RWPE2 (cell line): Measurements from ENCODE around the gene MDGA2.

Experiments
- ATAC-seq: fragments of 200-7000 bp; cut with Tn5 transposase; 3 replicates; pipeline ENCODE4 v1.9.1; 2021; ENCODE audit warnings: low read depth
- DNase-seq: peaks from one replicate; pipeline ENCODE4 v3.0.0-alpha.2; 2020; ENCODE audit warnings: low spot score
- H3K27ac ChIP-seq: fragments of 450-650 bp; 2 replicates; pipeline ENCODE4 v1.5.1; 2017; ENCODE audit warnings: mild to moderate bottlenecking; ENCODE audit not compliant: poor library complexity, severe bottlenecking
- H3K27me3 ChIP-seq: fragments of 250-450 bp; sonication (Bioruptor Pico); 2 replicates; pipeline ENCODE4 v1.5.1; 2021; ENCODE audit warnings: mild to moderate bottlenecking, moderate library complexity; ENCODE audit not compliant: insufficient read depth, poor library complexity, severe bottlenecking
- H3K36me3 ChIP-seq: fragments of 250-450 bp; sonication (Bioruptor Pico); 2 replicates; pipeline ENCODE4 v1.5.1; 2020; ENCODE audit warnings: low read depth, mild to moderate bottlenecking, moderate library complexity
- H3K4me1 ChIP-seq: fragments of 250-450 bp; sonication (Bioruptor Pico); 2 replicates; pipeline ENCODE4 v1.5.1; 2021; ENCODE audit warnings: mild to moderate bottlenecking, moderate library complexity; ENCODE audit not compliant: insufficient read depth, poor library complexity, severe bottlenecking
- H3K4me3 ChIP-seq: fragments of 250-450 bp; sonication (Bioruptor Pico); 2 replicates; pipeline ENCODE4 v1.5.1; 2021; ENCODE audit warnings: mild to moderate bottlenecking, moderate library complexity; ENCODE audit not compliant: severe bottlenecking
- H3K9me3 ChIP-seq: fragments of 250-450 bp; sonication (Bioruptor Pico); 2 replicates; pipeline ENCODE4 v1.5.1; 2021; ENCODE audit warnings: mild to moderate bottlenecking, moderate library complexity; ENCODE audit not compliant: severe bottlenecking
- CTCF ChIP-seq: fragments of 450-650 bp; IDR thresholded peaks from one replicate; pipeline ENCODE4 v1.5.1; 2017; ENCODE audit warnings: mild to moderate bottlenecking, moderate library complexity; ENCODE audit not compliant: poor library complexity, severe bottlenecking

Gene MDGA2

GRCh38 chr14:47153746-47154145, 521.7 kb downstream of the MDGA2 start:
- Histone ChIP-seq H3K27me3 (peaks cover 6% of the 10 kb centered on the region), H3K27ac (no peak overlapping the region), H3K4me3 (no peak overlapping the region), H3K36me3 (no peaks in the 10 kb centered on the region), H3K4me1 (no peaks in the 10 kb centered on the region), H3K9me3 (no peaks in the 10 kb centered on the region)
- TF ChIP-seq CTCF, result no peak
- DNase-seq, result no peak
- ATAC-seq, result no peak

- no peak for TF ChIP-seq CTCF
- H3K4me1 ChIP-seq, result no peaks in the 10 kb centered on the region
- no peak for DNase-seq
- ATAC-seq, result no peak
- H3K36me3 ChIP-seq, result no peaks in the 10 kb centered on the region
- H3K27ac ChIP-seq, result no peak overlapping the region
- H3K9me3 ChIP-seq, result no peaks in the 10 kb centered on the region
- H3K27me3 ChIP-seq, result peaks cover 12% of the 10 kb centered on the region
- H3K4me3 ChIP-seq, result no peak overlapping the region
Measured at GRCh38 chr14:47150267-47150666, 525.1 kb downstream of the MDGA2 start.

GRCh38 chr14:47149326-47149725, 526.1 kb downstream of the MDGA2 start:
- H3K27ac ChIP-seq, result no peak overlapping the region

GRCh38 chr14:47148686-47149085, 526.7 kb downstream of the MDGA2 start:
- no peaks in the 10 kb centered on the region for H3K36me3 ChIP-seq
- H3K4me3 ChIP-seq, result no peak overlapping the region
- no peak for DNase-seq
- TF ChIP-seq CTCF, result no peak
- no peak for ATAC-seq
- H3K27me3 ChIP-seq, result peaks cover 12% of the 10 kb centered on the region
- no peak overlapping the region for H3K27ac ChIP-seq
- H3K9me3 ChIP-seq, result no peaks in the 10 kb centered on the region
- no peaks in the 10 kb centered on the region for H3K4me1 ChIP-seq

More at GRCh38 chr14:47149326-47149725, 526.1 kb downstream of the MDGA2 start:
- Histone ChIP-seq H3K4me1 (no peaks in the 10 kb centered on the region), H3K27me3 (peaks cover 12% of the 10 kb centered on the region), H3K9me3 (no peaks in the 10 kb centered on the region), H3K36me3 (no peaks in the 10 kb centered on the region), H3K4me3 (no peak overlapping the region)
- ATAC-seq (peak; percentile 29; the same call in 1 of the 3 replicates), DNase-seq (no peak)
- no peak for TF ChIP-seq CTCF

GRCh38 chr14:47120645-47121044, 554.8 kb downstream of the MDGA2 start:
- H3K4me3 ChIP-seq, result no peak overlapping the region
- DNase-seq (no peak), ATAC-seq (no peak)
- no peaks in the 10 kb centered on the region for H3K4me1 ChIP-seq
- no peak for TF ChIP-seq CTCF
- H3K27ac ChIP-seq, result no peak overlapping the region
- H3K36me3 ChIP-seq, result no peaks in the 10 kb centered on the region
- no peaks in the 10 kb centered on the region for H3K9me3 ChIP-seq
- H3K27me3 ChIP-seq, result peaks cover 10% of the 10 kb centered on the region
